H1 (cell line): ENCODE measurements around the gene ST3GAL3. TPM values are rescaled to one million over a fixed set of nuclear protein-coding genes. Genes with fewer than 3 reads are reported as not detected.

Source experiments
- CTCF ChIA-PET: fragments of 300-600 bp; sonication (Branson Sonifier 250); formaldehyde crosslinking; loops from one replicate; lab custom pipeline; 2021; ENCODE audit not compliant: partially characterized antibody; lab: Charles Lee
- POLR2A ChIA-PET: fragments of 300-600 bp; sonication (Branson Sonifier 250); formaldehyde crosslinking; loops from one replicate; lab custom pipeline; 2021; ENCODE audit warnings: inconsistent platforms; ENCODE audit not compliant: partially characterized antibody; lab: Charles Lee
- DNase-seq, 2 experiments: peaks; one replicate each; pipeline versions ENCODE4 v3.0.0 to v3.0.0-alpha.2; 2010 to 2022; ENCODE audit warnings: low spot score in 2 of 2, low read depth in 1 of 2, mixed read lengths in 1 of 2
- FAIRE-seq: peaks from 2 replicates; lab custom pipeline; 2011; peaks lifted over from hg19 to GRCh38; lab: Jason Lieb, UNC
- H2AFZ ChIP-seq: 2 replicates; pipeline ENCODE4 v1.8.1; 2012; ENCODE audit warnings: low read length, inconsistent platforms
- H2AK5ac ChIP-seq: 2 replicates; pipeline ENCODE4 v1.6.1; 2013; ENCODE audit warnings: low read depth, low read length
- H2BK120ac ChIP-seq: replicated peaks from 2 replicates; pipeline ENCODE3; 2013; ENCODE audit warnings: low read depth, low read length, inconsistent platforms
- H2BK12ac ChIP-seq: 2 replicates; pipeline ENCODE4 v1.6.1; 2013; ENCODE audit warnings: low read depth, low read length
- H2BK15ac ChIP-seq: 2 replicates; pipeline ENCODE4 v1.6.1; 2013; ENCODE audit warnings: low read length
- H2BK20ac ChIP-seq: 2 replicates; pipeline ENCODE4 v1.6.1; 2013; ENCODE audit warnings: low read length
- H2BK5ac ChIP-seq: 2 replicates; pipeline ENCODE4 v1.6.1; 2013; ENCODE audit warnings: low read depth, low read length
- H3K14ac ChIP-seq: 2 replicates; pipeline ENCODE4 v1.6.1; 2013; ENCODE audit warnings: inconsistent platforms; ENCODE audit not compliant: insufficient read length
- H3K18ac ChIP-seq: 2 replicates; pipeline ENCODE4 v1.6.1; 2013; ENCODE audit warnings: low read length; ENCODE audit errors: extremely low read depth
- H3K23ac ChIP-seq: 2 replicates; pipeline ENCODE4 v1.6.1; 2013; ENCODE audit warnings: inconsistent platforms; ENCODE audit not compliant: insufficient read length
- H3K23me2 ChIP-seq: 2 replicates; pipeline ENCODE4 v1.6.1; 2013; ENCODE audit warnings: low read depth, low read length
- H3K27ac ChIP-seq: 2 replicates; pipeline ENCODE4 v1.6.1; 2011; ENCODE audit warnings: low read depth, low read length, inconsistent platforms
- H3K27me3 ChIP-seq, 4 experiments: replicated peaks in 1 of 4; 1 replicate in 1 of 4; 2 replicates in 3 of 4; pipeline versions ENCODE4 v1.6.1 to v1.8.1; 2011 to 2013; ENCODE audit warnings: low read length in 3 of 4, mild to moderate bottlenecking in 3 of 4, inconsistent platforms in 2 of 4, mixed read lengths in 2 of 4, moderate library complexity in 1 of 4; ENCODE audit not compliant: control insufficient read depth in 3 of 4, insufficient read depth in 3 of 4; ENCODE audit errors: extremely low read depth in 1 of 4
- H3K36me3 ChIP-seq, 4 experiments: 2 replicates each; pipeline versions ENCODE4 v1.6.1 to v1.8.1; 2011 to 2013; ENCODE audit warnings: mild to moderate bottlenecking in 4 of 4, low read length in 3 of 4, moderate library complexity in 2 of 4, control low read depth in 1 of 4, inconsistent platforms in 1 of 4; ENCODE audit not compliant: insufficient read depth in 4 of 4, control insufficient read depth in 2 of 4
- H3K4ac ChIP-seq: replicated peaks from 2 replicates; pipeline ENCODE3; 2013; ENCODE audit warnings: low read length, low read depth, mixed read lengths, inconsistent platforms; ENCODE audit not compliant: insufficient read length
- H3K4me1 ChIP-seq, 4 experiments: replicated peaks in 1 of 4; 1 replicate in 1 of 4; 2 replicates in 3 of 4; pipeline versions ENCODE4 v1.6.1 to v1.8.1; 2011 to 2013; ENCODE audit warnings: low read length in 3 of 4, inconsistent platforms in 2 of 4, mixed read lengths in 1 of 4; ENCODE audit not compliant: insufficient read depth in 4 of 4, control insufficient read depth in 3 of 4
- H3K4me2 ChIP-seq, 2 experiments: 2 replicates each; pipeline versions ENCODE4 v1.6.1 to v1.8.1; 2011 to 2013; ENCODE audit warnings: low read depth in 2 of 2, low read length in 2 of 2, control low read depth in 1 of 2, inconsistent platforms in 1 of 2, mild to moderate bottlenecking in 1 of 2; ENCODE audit not compliant: insufficient read depth in 1 of 2
- H3K4me3 ChIP-seq, 4 experiments: fragments of 200-600, 300-600 bp in 1 of 4; sonication (generic), shearing (Covaris generic), sonication (Bioruptor Twin) in 1 of 4; 2 replicates each; pipeline versions ENCODE4 v1.5.1 to v1.8.1; 2011 to 2016; ENCODE audit warnings: low read length in 4 of 4, low read depth in 3 of 4, control low read depth in 2 of 4, inconsistent platforms in 2 of 4, mild to moderate bottlenecking in 2 of 4, mixed read lengths in 1 of 4, moderate library complexity in 1 of 4; ENCODE audit not compliant: insufficient read depth in 2 of 4; ENCODE audit errors: extremely low read depth in 1 of 4
- H3K56ac ChIP-seq: replicated peaks from 2 replicates; pipeline ENCODE3; 2013; ENCODE audit warnings: low read depth, mild to moderate bottlenecking, mixed read lengths, low read length, inconsistent platforms; ENCODE audit not compliant: insufficient read length
- H3K79me1 ChIP-seq: 2 replicates; pipeline ENCODE4 v1.6.1; 2013; ENCODE audit warnings: low read depth, low read length, control low read depth
- H3K79me2 ChIP-seq, 2 experiments: 2 replicates each; pipeline versions ENCODE4 v1.6.1 to v1.8.1; 2012 to 2013; ENCODE audit warnings: low read length in 2 of 2, mild to moderate bottlenecking in 2 of 2, inconsistent platforms in 1 of 2; ENCODE audit not compliant: insufficient read depth in 2 of 2, control insufficient read depth in 1 of 2
- H3K9ac ChIP-seq, 4 experiments: replicated peaks in 1 of 4; 1 replicate in 1 of 4; 2 replicates in 3 of 4; pipeline versions ENCODE4 v1.6.1 to v1.8.1; 2011 to 2013; ENCODE audit warnings: low read depth in 3 of 4, low read length in 3 of 4, control low read depth in 2 of 4, mild to moderate bottlenecking in 2 of 4, moderate library complexity in 2 of 4, inconsistent platforms in 1 of 4; ENCODE audit errors: extremely low read depth in 1 of 4
- H3K9me3 ChIP-seq, 2 experiments: 2 replicates each; pipeline versions ENCODE4 v1.6.1 to v1.8.1; 2012 to 2013; ENCODE audit warnings: mild to moderate bottlenecking in 2 of 2, moderate library complexity in 2 of 2, control low read depth in 1 of 2, inconsistent platforms in 1 of 2, low read depth in 1 of 2, low read length in 1 of 2, mixed read lengths in 1 of 2; ENCODE audit not compliant: insufficient read depth in 2 of 2
- H4K20me1 ChIP-seq, 2 experiments: replicated peaks in 1 of 2; 2 replicates each; pipeline versions ENCODE3 to v1.8.1; 2011 to 2013; ENCODE audit warnings: inconsistent platforms in 2 of 2, low read length in 2 of 2, mild to moderate bottlenecking in 1 of 2; ENCODE audit not compliant: insufficient read depth in 2 of 2, control insufficient read depth in 1 of 2
- H4K5ac ChIP-seq: 2 replicates; pipeline ENCODE4 v1.6.1; 2013; ENCODE audit warnings: low read length, low read depth, mixed read lengths, inconsistent platforms; ENCODE audit not compliant: insufficient read length
- H4K8ac ChIP-seq: 2 replicates; pipeline ENCODE4 v1.8.0; 2013; ENCODE audit warnings: mild to moderate bottlenecking, moderate library complexity, low read length, inconsistent platforms; ENCODE audit not compliant: insufficient read depth; ENCODE audit errors: extremely low read depth
- H4K91ac ChIP-seq: replicated peaks from 2 replicates; pipeline ENCODE3; 2013; ENCODE audit warnings: low read length, mixed read lengths, inconsistent platforms; ENCODE audit not compliant: insufficient read length
- BRCA1 ChIP-seq: IDR thresholded peaks from 2 replicates; pipeline ENCODE4 v1.6.1; 2012; ENCODE audit warnings: low read depth, low read length, improper control_type of control experiment
- CBX5 ChIP-seq: fragments of 300-800, 300-1000 bp; sonication (generic); IDR thresholded peaks from 2 replicates; pipeline ENCODE4 v1.7.1; 2016; ENCODE audit warnings: antibody characterized with exemption, low read length, low read depth
- CHD2 ChIP-seq: IDR thresholded peaks from 2 replicates; pipeline ENCODE4 v1.6.1; 2012; ENCODE audit warnings: low read length, improper control_type of control experiment
- KDM4A ChIP-seq: IDR thresholded peaks from one replicate; pipeline ENCODE4 v1.7.1; 2012; ENCODE audit warnings: low read depth, mild to moderate bottlenecking, moderate library complexity, low read length, inconsistent platforms; ENCODE audit not compliant: severe bottlenecking
- NANOG ChIP-seq: IDR thresholded peaks from 2 replicates; pipeline ENCODE4 v1.6.1; 2011; ENCODE audit warnings: low read length, low read depth, mild to moderate bottlenecking, inconsistent platforms; ENCODE audit not compliant: insufficient read depth, poor library complexity, severe bottlenecking
- POU5F1 ChIP-seq: IDR thresholded peaks from 2 replicates; pipeline ENCODE4 v1.6.1; 2011; ENCODE audit warnings: low read depth, mild to moderate bottlenecking, low read length, moderate library complexity
- RBBP5 ChIP-seq: IDR thresholded peaks from 2 replicates; pipeline ENCODE4 v1.7.1; 2012; ENCODE audit warnings: low read depth, mild to moderate bottlenecking, inconsistent platforms, low read length, moderate library complexity, borderline replicate concordance
- RXRA ChIP-seq: IDR thresholded peaks from 2 replicates; pipeline ENCODE4 v1.6.1; 2011; ENCODE audit warnings: low read depth, mild to moderate bottlenecking, low read length, moderate library complexity; ENCODE audit not compliant: insufficient read depth
- SAP30 ChIP-seq: fragments of 300-600 bp; sonication (generic); IDR thresholded peaks from 2 replicates; pipeline ENCODE4 v1.7.1; 2012; ENCODE audit warnings: low read length, moderate library complexity, mild to moderate bottlenecking, inconsistent platforms; ENCODE audit not compliant: insufficient read depth, insufficient replicate concordance
- SIRT6 ChIP-seq: IDR thresholded peaks from one replicate; pipeline ENCODE4 v1.7.1; 2012; ENCODE audit warnings: low read length, inconsistent platforms
- SP2 ChIP-seq: IDR thresholded peaks from 2 replicates; pipeline ENCODE4 v1.6.1; 2012; ENCODE audit warnings: mild to moderate bottlenecking, low read length, inconsistent platforms
- SUZ12 ChIP-seq: fragments of 200-600 bp; sonication (generic); IDR thresholded peaks from 2 replicates; pipeline ENCODE4 v1.6.1; 2012; ENCODE audit warnings: mild to moderate bottlenecking, inconsistent platforms, low read length, moderate library complexity, mixed read lengths
- YY1 ChIP-seq: IDR thresholded peaks from 2 replicates; pipeline ENCODE4 v1.6.1; 2011; ENCODE audit warnings: low read depth, mild to moderate bottlenecking, low read length
- WGBS, 2 experiments: shearing (Covaris generic) in 1 of 2; methylation state at CpG; one replicate each; pipeline versions ENCODE4 v1.1.6 to v1.1.7; 2013 to 2015; ENCODE audit warnings: low lambda C conversion rate in 2 of 2, mixed read lengths in 2 of 2, inconsistent platforms in 1 of 2, low coverage in 1 of 2, missing lambda C conversion rate in 1 of 2; ENCODE audit not compliant: insufficient replicate concordance in 2 of 2, insufficient coverage in 1 of 2, insufficient read length in 1 of 2; ENCODE audit errors: extremely low coverage in 1 of 2, missing lambda C conversion rate in 1 of 2; 5-methylcytosine and 5-hydroxymethylcytosine counted together
- polyA plus RNA-seq, 7 experiments: library from polyadenylated mRNA; depleted of rRNA in 3 of 7; stranded (reverse) in 5 of 7; unstranded in 2 of 7; fragments of >200 nt in 5 of 7; fragments of 200-250 nt in 2 of 7; gene quantifications; 1 replicate in 5 of 7; 2 replicates in 1 of 7; 4 replicates in 1 of 7; pipeline versions ENCODE4 v1.2.1 to v1.2.3, GENCODE V29; 2011 to 2013; ENCODE audit warnings: missing spikeins in 2 of 7, mixed read lengths in 2 of 7
- total RNA-seq: library from RNA; stranded (reverse); fragmentation: NEBNext Ultra II Directional; extraction: Animal tissue kit (Norgen Biotek cat#: 25700); gene quantifications from 2 replicates; pipeline ENCODE4 v1.2.1, GENCODE V29; 2021

ST3GAL3 gene
- total and polyA plus RNA-seq, 2 of the 8 experiments (the other 6 are each of a cell fraction or from before 2014, with no cell fraction given), result 6.8 to 7.0 TPM

- WGBS, 2 experiments, result 92% methylated on average over 3 of the region's 3 CpGs; no CpG with 5 or more reads in 1 of the 2 experiments
- no peak overlapping the region for H2BK12ac ChIP-seq
- POLR2A ChIA-PET, result interaction anchor here (1.0 to 1.8 kb wide), 4 partner anchors 8 to 14 kb away, joined by 3 to 5 read pairs (median 3); no protein-coding TSS in a partner anchor
- H2BK15ac ChIP-seq, result no peak overlapping the region
- TF ChIP-seq POU5F1, result no peak
- TF ChIP-seq SUZ12, result no peak
- no peak for TF ChIP-seq KDM4A
- TF ChIP-seq BRCA1, result no peak
- no peak for TF ChIP-seq NANOG
- no peak for TF ChIP-seq RBBP5
- TF ChIP-seq CHD2, result no peak
- no peak for TF ChIP-seq SIRT6
- no peak for TF ChIP-seq RXRA
- no peak for TF ChIP-seq SAP30
- no peak for TF ChIP-seq YY1
- no peak for TF ChIP-seq SP2
- no peak for TF ChIP-seq CBX5
- TF ChIP-seq, all 59 proteins: peak for 0
- Histone ChIP-seq H3K4ac (no peak overlapping the region), H2BK120ac (no peak overlapping the region), H2BK5ac (no peak overlapping the region), H2BK20ac (no peak overlapping the region), H4K8ac (no peak overlapping the region), H3K4me3 (no peak overlapping the region), H4K5ac (no peak overlapping the region), H3K23me2 (peaks cover 6% of the 10 kb centered on the region; the same call in 1 of the 2 replicates), H3K36me3 (peaks cover 0 to 4% (median 2%) of the 10 kb centered on the region in 4 experiments; a peak in 1 of 8 replicates), H3K9me3 (no peaks in the 10 kb centered on the region), H3K4me2 (no peak overlapping the region), H3K9ac (no peak overlapping the region), H3K18ac (no peak overlapping the region), H3K79me1 (no peaks in the 10 kb centered on the region), H3K79me2 (no peaks in the 10 kb centered on the region), H3K27ac (no peak overlapping the region), H4K20me1 (peaks cover 0 to 3% of the 10 kb centered on the region in 2 experiments), H4K91ac (no peak overlapping the region), H3K4me1 (no peaks in the 10 kb centered on the region), H2AK5ac (no peak overlapping the region), H2AFZ (no peak overlapping the region), H3K56ac (no peak overlapping the region), H3K23ac (no peak overlapping the region), H3K14ac (no peak overlapping the region), H3K27me3 (no peaks in the 10 kb centered on the region)
- CTCF ChIA-PET, result interaction anchor here (1.4 kb wide), 2 partner anchors 10 to 29 kb away, joined by 3 to 4 read pairs; no protein-coding TSS in a partner anchor
- DNase-seq (no peak), FAIRE-seq (no peak)
Measured at GRCh38 chr1:43963006-43963405, 255.7 kb downstream of the ST3GAL3 start.
